Panc1 (cell line): ENCODE data around the gene ZNF518B. TPM values are rescaled to one million over a fixed set of nuclear protein-coding genes. Genes with fewer than 3 reads are reported as not detected.

Source experiments
- ATAC-seq: fragments of 200-7000 bp; cut with Tn5 transposase; 2 replicates; pipeline ENCODE4 v1.9.1; 2020; ENCODE audit warnings: mild to moderate bottlenecking, moderate library complexity
- BruUV-seq: library from RNA; stranded (reverse); fragments of 400-500 nt; replicated peaks from 2 replicates; lab custom pipeline; 2021; lab: Mats Ljungman, UMichigan
- CTCF ChIA-PET: fragments of 300-600 bp; sonication (Branson Sonifier 250); formaldehyde crosslinking; loops from one replicate; lab custom pipeline; 2022; ENCODE audit warnings: antibody characterized with exemption; lab: Charles Lee
- POLR2A ChIA-PET: fragments of 300-600 bp; sonication (Branson Sonifier 250); formaldehyde crosslinking; loops from one replicate; lab custom pipeline; 2022; ENCODE audit warnings: antibody characterized with exemption; lab: Charles Lee
- DNase-seq: peaks from one replicate; pipeline ENCODE4 v3.0.0-alpha.2; 2010; ENCODE audit warnings: low read depth, low spot score
- H3K27ac ChIP-seq: 2 replicates; pipeline ENCODE4 v1.5.1; 2011; ENCODE audit warnings: mild to moderate bottlenecking, low read length, inconsistent platforms
- H3K27me3 ChIP-seq: fragments of 200-500 bp; sonication (Bioruptor generic); 2 replicates; pipeline ENCODE4 v1.6.0; 2014; ENCODE audit warnings: low read length, inconsistent platforms; ENCODE audit not compliant: control insufficient read depth, insufficient read depth
- H3K36me3 ChIP-seq: fragments of 200-500 bp; sonication (Bioruptor generic); 2 replicates; pipeline ENCODE4 v1.5.1; 2014; ENCODE audit warnings: inconsistent platforms, mild to moderate bottlenecking, low read length, moderate library complexity; ENCODE audit not compliant: control insufficient read depth, insufficient read depth
- H3K4me1 ChIP-seq: 2 replicates; pipeline ENCODE4 v1.5.1; 2011; ENCODE audit warnings: inconsistent platforms, mild to moderate bottlenecking, low read length, moderate library complexity; ENCODE audit not compliant: control insufficient read depth, insufficient read depth
- H3K4me3 ChIP-seq, 2 experiments: 2 replicates each; pipeline ENCODE4 v1.5.1; 2011 to 2012; ENCODE audit warnings: low read depth in 2 of 2, low read length in 2 of 2, mild to moderate bottlenecking in 2 of 2, inconsistent platforms in 1 of 2, moderate library complexity in 1 of 2
- H3K9me3 ChIP-seq: fragments of 200-500 bp; sonication (Bioruptor generic); 2 replicates; pipeline ENCODE4 v1.5.1; 2014; ENCODE audit warnings: low read depth, mild to moderate bottlenecking, inconsistent platforms, low read length, moderate library complexity; ENCODE audit not compliant: control insufficient read depth, insufficient read depth
- POLR2AphosphoS5 ChIP-seq: IDR thresholded peaks from 2 replicates; pipeline ENCODE4 v1.6.1; 2012; ENCODE audit warnings: mild to moderate bottlenecking, low read depth, low read length, moderate library complexity
- SIN3A ChIP-seq: IDR thresholded peaks from 2 replicates; pipeline ENCODE4 v1.6.1; 2012; ENCODE audit warnings: low read depth, mild to moderate bottlenecking, low read length, moderate library complexity, borderline replicate concordance; ENCODE audit not compliant: insufficient read depth
- TCF7L2 ChIP-seq: IDR thresholded peaks from 2 replicates; pipeline ENCODE4 v1.6.1; 2011; ENCODE audit warnings: mild to moderate bottlenecking, low read depth, low read length, inconsistent platforms
- in situ Hi-C: cut with HindIII; loops from 2 replicates; pipeline ENCODE4 v1.10.0; 2016; ENCODE audit warnings: low sequenced_read_pairs, low pct_unique_long_range_greater_than_20kb
- intact Hi-C: fragments of 100-400 bp; cut with micrococcal nuclease; formaldehyde crosslinking; loops from one replicate; pipeline ENCODE4 v1.10.0; 2022; ENCODE audit not compliant: unreplicated experiment
- total RNA-seq: library from RNA; stranded (reverse); gene quantifications from one replicate; pipeline ENCODE4 v1.2.1, GENCODE V29; 2021; ENCODE audit not compliant: unreplicated experiment
- TF ChIP-seq, protein P1 (sequence below): fragments of 450-650 bp; IDR thresholded peaks from 2 replicates; pipeline ENCODE4 v1.5.1; 2017; ENCODE audit warnings: mild to moderate bottlenecking
- TF ChIP-seq, protein P2 (sequence below), 2 experiments: IDR thresholded peaks; 2 replicates each; pipeline ENCODE4 v1.6.1; 2011 to 2012; ENCODE audit warnings: low read depth in 2 of 2, control low read depth in 1 of 2, low read length in 1 of 2, mild to moderate bottlenecking in 1 of 2, moderate library complexity in 1 of 2; ENCODE audit not compliant: insufficient read depth in 1 of 2

Gene ZNF518B
- total RNA-seq, 1 experiment from 2014 or later: 20.8 TPM

DNA sequence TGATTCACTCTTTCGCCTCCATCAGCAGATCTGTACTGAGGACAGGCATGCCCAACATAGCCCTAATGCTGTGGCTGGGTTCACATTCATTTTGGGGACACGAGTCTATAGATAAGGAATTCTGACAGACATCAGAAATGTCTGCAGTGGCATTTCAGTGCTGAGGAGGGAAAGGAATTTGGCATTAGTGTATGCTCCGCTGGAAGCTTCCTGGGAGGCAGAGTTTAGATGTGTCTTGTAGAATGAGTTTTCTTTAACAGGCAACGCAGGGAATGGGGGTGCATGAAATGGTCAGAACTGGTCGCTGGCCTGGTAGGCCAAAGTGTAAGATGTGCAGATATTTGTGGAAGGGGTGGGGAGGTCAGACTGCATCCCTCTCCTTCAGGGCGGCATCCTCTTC is 43.5 kb upstream of the ZNF518B start:
- Histone ChIP-seq H3K4me3 (no peak overlapping the region), H3K27me3 (no peaks in the 10 kb centered on the region), H3K9me3 (no peaks in the 10 kb centered on the region), H3K36me3 (no peaks in the 10 kb centered on the region), H3K4me1 (no peaks in the 10 kb centered on the region), H3K27ac (no peak overlapping the region)
- TF ChIP-seq POLR2AphosphoS5 (no peak), SIN3A (no peak), TCF7L2 (no peak)
- TF ChIP-seq, protein P1, sequence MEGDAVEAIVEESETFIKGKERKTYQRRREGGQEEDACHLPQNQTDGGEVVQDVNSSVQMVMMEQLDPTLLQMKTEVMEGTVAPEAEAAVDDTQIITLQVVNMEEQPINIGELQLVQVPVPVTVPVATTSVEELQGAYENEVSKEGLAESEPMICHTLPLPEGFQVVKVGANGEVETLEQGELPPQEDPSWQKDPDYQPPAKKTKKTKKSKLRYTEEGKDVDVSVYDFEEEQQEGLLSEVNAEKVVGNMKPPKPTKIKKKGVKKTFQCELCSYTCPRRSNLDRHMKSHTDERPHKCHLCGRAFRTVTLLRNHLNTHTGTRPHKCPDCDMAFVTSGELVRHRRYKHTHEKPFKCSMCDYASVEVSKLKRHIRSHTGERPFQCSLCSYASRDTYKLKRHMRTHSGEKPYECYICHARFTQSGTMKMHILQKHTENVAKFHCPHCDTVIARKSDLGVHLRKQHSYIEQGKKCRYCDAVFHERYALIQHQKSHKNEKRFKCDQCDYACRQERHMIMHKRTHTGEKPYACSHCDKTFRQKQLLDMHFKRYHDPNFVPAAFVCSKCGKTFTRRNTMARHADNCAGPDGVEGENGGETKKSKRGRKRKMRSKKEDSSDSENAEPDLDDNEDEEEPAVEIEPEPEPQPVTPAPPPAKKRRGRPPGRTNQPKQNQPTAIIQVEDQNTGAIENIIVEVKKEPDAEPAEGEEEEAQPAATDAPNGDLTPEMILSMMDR: no peak
- ChIA-PET CTCF (no interaction called here), POLR2A (no interaction called here)
- intact Hi-C loops (no loop called here), in situ Hi-C loops (no loop called here)
- BruUV-seq: no TSS peak
- DNase-seq (no peak), ATAC-seq (no peak)

DNA sequence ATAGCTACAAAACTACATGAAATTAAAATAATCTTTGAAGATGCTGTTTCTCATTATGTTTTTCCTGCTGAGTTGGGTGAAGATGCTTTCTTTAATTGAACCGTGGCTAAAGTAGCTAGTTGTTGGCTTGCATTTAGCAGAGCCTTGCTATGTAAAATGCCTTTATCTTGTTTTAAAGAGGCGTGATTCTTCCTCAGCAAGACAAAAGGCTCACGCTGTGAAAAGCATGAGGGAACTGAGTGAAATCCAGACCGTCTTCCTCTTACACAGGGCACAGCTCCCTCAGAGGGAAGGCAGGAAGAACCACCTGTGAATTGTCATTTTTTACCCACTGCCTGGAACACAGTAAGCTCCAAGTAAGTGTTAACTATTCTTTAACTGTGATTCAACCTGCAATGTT is 39.0 kb upstream of the ZNF518B start:
- CTCF ChIA-PET: no interaction called here
- intact Hi-C loops (no loop called here), in situ Hi-C loops (no loop called here)
- Histone ChIP-seq H3K27me3 (no peaks in the 10 kb centered on the region), H3K36me3 (no peaks in the 10 kb centered on the region), H3K27ac (no peak overlapping the region), H3K9me3 (no peaks in the 10 kb centered on the region), H3K4me3 (no peak overlapping the region), H3K4me1 (no peaks in the 10 kb centered on the region)
- no peak for DNase-seq
- no peak for ATAC-seq
- no peak for TF ChIP-seq SIN3A
- no peak for TF ChIP-seq POLR2AphosphoS5
- TF ChIP-seq, protein P2, sequence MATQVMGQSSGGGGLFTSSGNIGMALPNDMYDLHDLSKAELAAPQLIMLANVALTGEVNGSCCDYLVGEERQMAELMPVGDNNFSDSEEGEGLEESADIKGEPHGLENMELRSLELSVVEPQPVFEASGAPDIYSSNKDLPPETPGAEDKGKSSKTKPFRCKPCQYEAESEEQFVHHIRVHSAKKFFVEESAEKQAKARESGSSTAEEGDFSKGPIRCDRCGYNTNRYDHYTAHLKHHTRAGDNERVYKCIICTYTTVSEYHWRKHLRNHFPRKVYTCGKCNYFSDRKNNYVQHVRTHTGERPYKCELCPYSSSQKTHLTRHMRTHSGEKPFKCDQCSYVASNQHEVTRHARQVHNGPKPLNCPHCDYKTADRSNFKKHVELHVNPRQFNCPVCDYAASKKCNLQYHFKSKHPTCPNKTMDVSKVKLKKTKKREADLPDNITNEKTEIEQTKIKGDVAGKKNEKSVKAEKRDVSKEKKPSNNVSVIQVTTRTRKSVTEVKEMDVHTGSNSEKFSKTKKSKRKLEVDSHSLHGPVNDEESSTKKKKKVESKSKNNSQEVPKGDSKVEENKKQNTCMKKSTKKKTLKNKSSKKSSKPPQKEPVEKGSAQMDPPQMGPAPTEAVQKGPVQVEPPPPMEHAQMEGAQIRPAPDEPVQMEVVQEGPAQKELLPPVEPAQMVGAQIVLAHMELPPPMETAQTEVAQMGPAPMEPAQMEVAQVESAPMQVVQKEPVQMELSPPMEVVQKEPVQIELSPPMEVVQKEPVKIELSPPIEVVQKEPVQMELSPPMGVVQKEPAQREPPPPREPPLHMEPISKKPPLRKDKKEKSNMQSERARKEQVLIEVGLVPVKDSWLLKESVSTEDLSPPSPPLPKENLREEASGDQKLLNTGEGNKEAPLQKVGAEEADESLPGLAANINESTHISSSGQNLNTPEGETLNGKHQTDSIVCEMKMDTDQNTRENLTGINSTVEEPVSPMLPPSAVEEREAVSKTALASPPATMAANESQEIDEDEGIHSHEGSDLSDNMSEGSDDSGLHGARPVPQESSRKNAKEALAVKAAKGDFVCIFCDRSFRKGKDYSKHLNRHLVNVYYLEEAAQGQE (IDR thresholded peaks at IDR 0.05; ENCODE audit: insufficient read depth in 1 of 2, low read depth in 2 of 2, low read length in 1 of 2): no peak
- no peak for TF ChIP-seq TCF7L2
- TF ChIP-seq, protein P1: no peak
- no TSS peak for BruUV-seq
- POLR2A ChIA-PET: no interaction called here

DNA sequence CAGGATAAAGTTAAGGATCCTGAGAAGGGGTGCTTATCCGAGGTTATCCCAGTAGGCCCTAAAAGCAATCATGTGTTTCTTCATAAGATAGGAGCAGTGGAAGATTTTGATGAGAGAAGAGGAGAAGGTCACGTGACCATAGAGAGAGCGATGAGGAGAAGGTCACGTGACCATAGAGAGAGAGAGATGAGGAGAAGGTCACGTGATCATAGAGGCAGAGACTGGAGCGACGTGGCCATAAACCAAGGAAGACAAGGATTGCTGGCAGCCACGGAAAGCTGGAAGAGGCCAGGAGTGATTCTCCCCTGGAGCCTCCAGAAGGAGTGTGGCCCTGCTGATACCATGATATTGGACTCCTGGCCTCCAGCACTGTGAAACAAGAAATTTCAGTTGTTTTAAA is 38.4 kb upstream of the ZNF518B start:
- no TSS peak for BruUV-seq
- CTCF ChIA-PET: no interaction called here
- TF ChIP-seq, protein P1: no peak
- no peak for TF ChIP-seq POLR2AphosphoS5
- TF ChIP-seq, protein P2 (IDR thresholded peaks at IDR 0.05; ENCODE audit: insufficient read depth in 1 of 2, low read depth in 2 of 2, low read length in 1 of 2): no peak
- no peak for TF ChIP-seq SIN3A
- no peaks in the 10 kb centered on the region for H3K27me3 ChIP-seq
- POLR2A ChIA-PET: no interaction called here
- DNase-seq: no peak
- no peak overlapping the region for H3K27ac ChIP-seq
- no peak overlapping the region for H3K4me3 ChIP-seq
- no peaks in the 10 kb centered on the region for H3K4me1 ChIP-seq
- H3K36me3 ChIP-seq: no peaks in the 10 kb centered on the region
- ATAC-seq: no peak
- intact Hi-C loops (no loop called here), in situ Hi-C loops (no loop called here)
- H3K9me3 ChIP-seq: no peaks in the 10 kb centered on the region
